ENCODE measurements around the gene IL31.

- TF ChIP-seq EZH2 (IDR thresholded peaks at IDR 0.05; ENCODE audit: borderline replicate concordance, low read depth, low read length, severe bottlenecking) (no peak), CTCF (IDR thresholded peaks at IDR 0.05; ENCODE audit: borderline replicate concordance, extremely low read depth, low read length, poor library complexity, severe bottlenecking) (no peak)
Observed at GRCh38 chr12:122206111-122206881, 32.3 kb upstream of the IL31 start.
